ENCODE measurements around the gene RAVER2. TPM values are rescaled to one million over a fixed set of nuclear protein-coding genes. Genes with fewer than 3 reads are reported as not detected.
"Not testable (repeated sequence)": the region's sequence is repeated elsewhere in the genome, so short reads cannot be mapped to it uniquely, and the experiment has no call there.

RAVER2 gene
- total and polyA plus RNA-seq, 10 of the 15 experiments (the other 5 are each of a cell fraction or from before 2014, with no cell fraction given), result 0.09 to 0.59 (median 0.41) TPM; not detected in 2

- in situ Hi-C loops (cut with MboI); H3K4me3 ChIP-seq; H3K27ac ChIP-seq (ENCODE audit: control insufficient read depth, insufficient read depth); H3K9ac ChIP-seq (ENCODE audit: control insufficient read depth, insufficient read depth, low read length); FAIRE-seq; H3K27me3 ChIP-seq (replicated peaks in 1 of 2; ENCODE audit: control insufficient read depth in 2 of 2, insufficient read depth in 2 of 2, low read length in 1 of 2); BruUV-seq (replicated peaks); H3K4me2 ChIP-seq (ENCODE audit: control insufficient read depth, insufficient read depth); RAD21 ChIA-PET (ENCODE audit: unreplicated experiment); ATAC-seq; POLR2A ChIA-PET; H3K4me1 ChIP-seq (ENCODE audit: control insufficient read depth, insufficient read depth, low read length); H3K36me3 ChIP-seq (ENCODE audit: control insufficient read depth in 2 of 2, insufficient read depth in 2 of 2, low read length in 1 of 2); DNase-seq (ENCODE audit: low read depth, low spot score); intact Hi-C loops (cut with micrococcal nuclease; ENCODE audit: unreplicated experiment); H3K79me2 ChIP-seq (ENCODE audit: control insufficient read depth, insufficient read depth, low read length); H3K9me3 ChIP-seq (replicated peaks; ENCODE audit: control insufficient read depth, insufficient read depth, low read length); CTCF ChIA-PET; H2AFZ ChIP-seq (ENCODE audit: control insufficient read depth, low read depth, low read length); SMC1A ChIA-PET (ENCODE audit: uncharacterized antibody, unreplicated experiment); H4K20me1 ChIP-seq (ENCODE audit: control insufficient read depth, insufficient read depth): not testable (repeated sequence)
- WGBS (ENCODE audit: insufficient coverage, insufficient replicate concordance, low lambda C conversion rate, missing lambda C conversion rate), result 38% methylated on average over 3 of the region's 3 CpGs
Measured at GRCh38 chr1:64773306-64773705, 28.4 kb downstream of the RAVER2 start.

- BruUV-seq (replicated peaks), result no TSS peak
- ChIA-PET SMC1A (ENCODE audit: uncharacterized antibody, unreplicated experiment) (no interaction called here), POLR2A (no interaction called here), RAD21 (ENCODE audit: unreplicated experiment) (no interaction called here), CTCF (no interaction called here)
- intact Hi-C loops (cut with micrococcal nuclease; ENCODE audit: unreplicated experiment) (no loop called here), in situ Hi-C loops (cut with MboI) (no loop called here)
- H3K27me3 ChIP-seq (replicated peaks in 1 of 2; ENCODE audit: control insufficient read depth in 2 of 2, insufficient read depth in 2 of 2, low read length in 1 of 2), result no peaks in the 10 kb centered on the region
- H3K36me3 ChIP-seq (ENCODE audit: control insufficient read depth in 2 of 2, insufficient read depth in 2 of 2, low read length in 1 of 2), result no peaks in the 10 kb centered on the region
- H3K4me2 ChIP-seq (ENCODE audit: control insufficient read depth, insufficient read depth), result no peak overlapping the region
- H3K4me1 ChIP-seq (ENCODE audit: control insufficient read depth, insufficient read depth, low read length), result no peaks in the 10 kb centered on the region
- no peaks in the 10 kb centered on the region for H4K20me1 ChIP-seq (ENCODE audit: control insufficient read depth, insufficient read depth)
- no peak for DNase-seq (ENCODE audit: low read depth, low spot score)
- ATAC-seq, result no peak
- H3K79me2 ChIP-seq (ENCODE audit: control insufficient read depth, insufficient read depth, low read length), result no peaks in the 10 kb centered on the region
- H3K4me3 ChIP-seq, result no peak overlapping the region
- no peaks in the 10 kb centered on the region for H3K9me3 ChIP-seq (replicated peaks; ENCODE audit: control insufficient read depth, insufficient read depth, low read length)
- 12% methylated on average over 3 of the region's 3 CpGs for WGBS (ENCODE audit: insufficient coverage, insufficient replicate concordance, low lambda C conversion rate, missing lambda C conversion rate)
- no peak overlapping the region for H3K27ac ChIP-seq (ENCODE audit: control insufficient read depth, insufficient read depth)
- FAIRE-seq, result no peak
- no peak overlapping the region for H3K9ac ChIP-seq (ENCODE audit: control insufficient read depth, insufficient read depth, low read length)
- H2AFZ ChIP-seq (ENCODE audit: control insufficient read depth, low read depth, low read length), result no peak overlapping the region
- TF ChIP-seq ZBTB40 (IDR thresholded peaks at IDR 0.05; ENCODE audit: borderline replicate concordance) (no peak), CBX3 (IDR thresholded peaks at IDR 0.05; ENCODE audit: borderline replicate concordance, low read depth) (no peak), RFX5 (IDR thresholded peaks at IDR 0.05; ENCODE audit: low read depth, low read length) (no peak), SPI1 (IDR thresholded peaks at IDR 0.05; ENCODE audit: borderline replicate concordance, insufficient read depth, low read depth, low read length) (no peak), SUZ12 (IDR thresholded peaks at IDR 0.05; ENCODE audit: unreplicated experiment) (no peak), KLF5 (IDR thresholded peaks at IDR 0.05; ENCODE audit: partially characterized antibody) (no peak), ZNF384 (IDR thresholded peaks at IDR 0.05; ENCODE audit: borderline replicate concordance, low read depth, low read length) (no peak), ZNF622 (IDR thresholded peaks at IDR 0.05) (no peak), HDGF (IDR thresholded peaks at IDR 0.05) (no peak), NFYA (IDR thresholded peaks at IDR 0.05; ENCODE audit: borderline replicate concordance, low read depth, low read length) (no peak), POU2F2 (IDR thresholded peaks at IDR 0.05; ENCODE audit: borderline replicate concordance, low read depth, low read length) (no peak), ZBED1 (IDR thresholded peaks at IDR 0.05; ENCODE audit: borderline replicate concordance) (no peak), POLR2AphosphoS5 (IDR thresholded peaks at IDR 0.05; ENCODE audit: low read length) (no peak), ATF3 (IDR thresholded peaks at IDR 0.05; ENCODE audit: borderline replicate concordance, extremely low read depth, low read depth, low read length) (no peak), KAT2A (conservative IDR thresholded peaks at IDR 0.05; ENCODE audit: control insufficient read depth, low read depth, low read length) (no peak)
Measured at GRCh38 chr1:64775113-64775512, 30.2 kb downstream of the RAVER2 start.

Data from GM12878 (cell line).